Liver (tissue), 3 donors: Measurements from ENCODE around the gene SLC25A48.

Source experiments
- ATF3 ChIP-seq: IDR thresholded peaks from 2 replicates; pipeline ENCODE4 v1.6.1; 2016; ENCODE audit warnings: antibody characterized with exemption
- CTCF ChIP-seq: fragments of 150-350 bp; IDR thresholded peaks from 2 replicates; pipeline ENCODE4 v1.5.1; 2017; ENCODE audit warnings: improper control_type of control experiment, low read depth, low read length; ENCODE audit not compliant: missing input control
- FOXA1 ChIP-seq: IDR thresholded peaks from 2 replicates; pipeline ENCODE4 v1.6.1; 2016; ENCODE audit warnings: antibody characterized with exemption
- GABPA ChIP-seq, 2 donors: IDR thresholded peaks in 1 of 2; conservative IDR thresholded peaks in 1 of 2; 2 replicates each; pipeline ENCODE4 v1.6.1; 2016; ENCODE audit warnings: antibody characterized with exemption in 2 of 2, mild to moderate bottlenecking in 1 of 2, moderate library complexity in 1 of 2
- HNF4G ChIP-seq: IDR thresholded peaks from 2 replicates; pipeline ENCODE4 v1.6.1; 2016; ENCODE audit warnings: antibody characterized with exemption
- JUND ChIP-seq, 2 donors: IDR thresholded peaks; 2 replicates each; pipeline ENCODE4 v1.6.1; 2016; ENCODE audit warnings: antibody characterized with exemption in 2 of 2
- MAX ChIP-seq: IDR thresholded peaks from 2 replicates; pipeline ENCODE4 v1.6.1; 2016; ENCODE audit warnings: antibody characterized with exemption
- RAD21 ChIP-seq, 2 donors: IDR thresholded peaks; 2 replicates each; pipeline ENCODE4 v1.6.1; 2016; ENCODE audit warnings: antibody characterized with exemption in 2 of 2, mild to moderate bottlenecking in 2 of 2
- REST ChIP-seq: IDR thresholded peaks from 2 replicates; pipeline ENCODE4 v1.6.1; 2016; ENCODE audit warnings: antibody characterized with exemption, mild to moderate bottlenecking
- RXRA ChIP-seq, 2 donors: IDR thresholded peaks; 2 replicates each; pipeline ENCODE4 v1.6.1; 2017 to 2018; ENCODE audit warnings: antibody characterized with exemption in 2 of 2, mild to moderate bottlenecking in 1 of 2
- SP1 ChIP-seq: IDR thresholded peaks from 2 replicates; pipeline ENCODE4 v1.6.1; 2018; ENCODE audit warnings: antibody characterized with exemption, mild to moderate bottlenecking
- TAF1 ChIP-seq: conservative IDR thresholded peaks from 2 replicates; pipeline ENCODE4 v1.6.1; 2016; ENCODE audit warnings: antibody characterized with exemption, mild to moderate bottlenecking
- YY1 ChIP-seq: IDR thresholded peaks from 2 replicates; pipeline ENCODE4 v1.6.1; 2016; ENCODE audit warnings: antibody characterized with exemption, mild to moderate bottlenecking
- donor health status: healthy.
- donor health status: healthy.

- TF ChIP-seq CTCF, result no peak
- no peak for TF ChIP-seq RXRA (IDR thresholded peaks at IDR 0.05)
- TF ChIP-seq TAF1, result no peak
- no peak for TF ChIP-seq HNF4G
- no peak for TF ChIP-seq YY1
- no peak for TF ChIP-seq ATF3
- no peak for TF ChIP-seq FOXA1
- no peak for TF ChIP-seq MAX
- no peak for TF ChIP-seq GABPA (IDR thresholded peaks at IDR 0.05 in 1 of 2, conservative IDR thresholded peaks at IDR 0.05 in 1 of 2)
- no peak for TF ChIP-seq JUND (IDR thresholded peaks at IDR 0.05)
- TF ChIP-seq REST, result no peak
- TF ChIP-seq SP1, result no peak
- no peak for TF ChIP-seq RAD21 (IDR thresholded peaks at IDR 0.05)
Observed at GRCh38 chr5:135861641-135862040, 27.2 kb downstream of the SLC25A48 start.
